Stomach (tissue), 4 donors: ENCODE results near the gene SINHCAF.

Source experiments
- POLR2A ChIP-seq, 4 donors: fragments of 450-650 bp; IDR thresholded peaks; one replicate each; pipeline ENCODE4 v1.6.1; 2016; ENCODE audit warnings: antibody characterized with exemption in 4 of 4, control low read depth in 2 of 4, mild to moderate bottlenecking in 1 of 4, moderate library complexity in 1 of 4
- POLR2AphosphoS5 ChIP-seq, 3 donors: sonication (generic); formaldehyde crosslinking; IDR thresholded peaks; one replicate each; pipeline ENCODE4 v1.6.1; 2016; ENCODE audit warnings: antibody characterized with exemption in 3 of 3
- TF ChIP-seq, protein P1 (sequence below), 7 experiments: fragments of 450-650 bp in 4 of 7; fragments of 200-600 bp in 3 of 7; sonication (generic) in 3 of 7; IDR thresholded peaks; one replicate each; pipeline ENCODE4 v1.5.1; 2016 to 2019; ENCODE audit warnings: antibody characterized with exemption in 7 of 7, control low read depth in 2 of 7, mild to moderate bottlenecking in 1 of 7

DNA sequence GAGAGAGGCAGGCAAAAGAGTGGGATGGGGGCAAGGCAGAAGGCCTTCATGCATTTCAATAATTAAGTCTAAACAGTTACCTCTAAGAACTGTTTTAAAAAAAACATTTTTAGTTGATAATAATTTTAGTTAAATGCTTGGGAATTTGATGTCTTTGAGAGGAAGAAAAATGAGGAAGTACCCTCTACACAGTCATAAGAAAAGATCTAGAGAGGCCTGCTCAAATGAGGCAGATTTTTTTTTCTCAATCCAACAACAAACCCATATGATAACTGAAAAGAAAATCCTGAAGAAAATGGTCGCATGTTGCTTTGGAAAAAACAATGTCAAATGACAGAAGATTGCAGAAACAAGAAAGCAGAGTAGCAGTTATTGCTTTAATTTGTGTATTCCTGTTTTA lies 25.6 kb downstream of the SINHCAF start:
- no peak for TF ChIP-seq POLR2A (IDR thresholded peaks at IDR 0.05)
- no peak for TF ChIP-seq POLR2AphosphoS5 (IDR thresholded peaks at IDR 0.05)
- TF ChIP-seq, protein P1, sequence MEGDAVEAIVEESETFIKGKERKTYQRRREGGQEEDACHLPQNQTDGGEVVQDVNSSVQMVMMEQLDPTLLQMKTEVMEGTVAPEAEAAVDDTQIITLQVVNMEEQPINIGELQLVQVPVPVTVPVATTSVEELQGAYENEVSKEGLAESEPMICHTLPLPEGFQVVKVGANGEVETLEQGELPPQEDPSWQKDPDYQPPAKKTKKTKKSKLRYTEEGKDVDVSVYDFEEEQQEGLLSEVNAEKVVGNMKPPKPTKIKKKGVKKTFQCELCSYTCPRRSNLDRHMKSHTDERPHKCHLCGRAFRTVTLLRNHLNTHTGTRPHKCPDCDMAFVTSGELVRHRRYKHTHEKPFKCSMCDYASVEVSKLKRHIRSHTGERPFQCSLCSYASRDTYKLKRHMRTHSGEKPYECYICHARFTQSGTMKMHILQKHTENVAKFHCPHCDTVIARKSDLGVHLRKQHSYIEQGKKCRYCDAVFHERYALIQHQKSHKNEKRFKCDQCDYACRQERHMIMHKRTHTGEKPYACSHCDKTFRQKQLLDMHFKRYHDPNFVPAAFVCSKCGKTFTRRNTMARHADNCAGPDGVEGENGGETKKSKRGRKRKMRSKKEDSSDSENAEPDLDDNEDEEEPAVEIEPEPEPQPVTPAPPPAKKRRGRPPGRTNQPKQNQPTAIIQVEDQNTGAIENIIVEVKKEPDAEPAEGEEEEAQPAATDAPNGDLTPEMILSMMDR (IDR thresholded peaks at IDR 0.05), result no peak
